ENCODE measurements around the gene CFAP43. TPM values are rescaled to one million over a fixed set of nuclear protein-coding genes. Genes with fewer than 3 reads are reported as not detected.

CFAP43 gene
- total and polyA plus RNA-seq, 2 experiments from 2014 or later: 0.24 to 0.44 TPM

DNA sequence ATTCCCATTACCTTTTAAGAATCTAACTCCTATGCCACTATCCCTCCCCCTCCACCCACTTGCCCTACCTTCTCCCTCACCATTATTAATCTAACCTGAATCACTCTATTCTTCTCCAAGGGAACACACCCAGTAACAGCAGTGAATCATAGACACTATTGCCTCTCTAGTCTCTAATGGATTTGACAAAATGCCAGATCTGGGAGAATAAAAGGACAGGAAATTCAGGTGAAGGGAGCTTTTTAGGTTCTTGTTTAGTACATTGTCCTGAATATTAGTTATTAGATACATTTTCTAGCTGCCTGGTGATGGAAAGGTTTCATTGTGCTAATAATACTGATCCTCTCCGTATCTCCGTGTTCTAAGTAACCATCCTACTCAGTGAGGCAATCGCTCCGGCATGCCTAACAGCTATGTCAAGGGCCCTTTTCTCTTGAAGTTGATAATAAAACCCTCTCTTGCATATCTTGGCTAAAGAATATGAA, 114.3 kb downstream of the CFAP43 start:
- no peak for ATAC-seq
- no peak overlapping the region for H3K4me2 ChIP-seq
- TF ChIP-seq CREB1 (CRISPR knock-in tag; IDR thresholded peaks at IDR 0.05; ENCODE audit: low read depth): no peak
- no peak for TF ChIP-seq EZH2phosphoT487 (IDR thresholded peaks at IDR 0.05; ENCODE audit: unreplicated experiment)
- TF ChIP-seq, protein P1, sequence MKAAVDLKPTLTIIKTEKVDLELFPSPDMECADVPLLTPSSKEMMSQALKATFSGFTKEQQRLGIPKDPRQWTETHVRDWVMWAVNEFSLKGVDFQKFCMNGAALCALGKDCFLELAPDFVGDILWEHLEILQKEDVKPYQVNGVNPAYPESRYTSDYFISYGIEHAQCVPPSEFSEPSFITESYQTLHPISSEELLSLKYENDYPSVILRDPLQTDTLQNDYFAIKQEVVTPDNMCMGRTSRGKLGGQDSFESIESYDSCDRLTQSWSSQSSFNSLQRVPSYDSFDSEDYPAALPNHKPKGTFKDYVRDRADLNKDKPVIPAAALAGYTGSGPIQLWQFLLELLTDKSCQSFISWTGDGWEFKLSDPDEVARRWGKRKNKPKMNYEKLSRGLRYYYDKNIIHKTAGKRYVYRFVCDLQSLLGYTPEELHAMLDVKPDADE (IDR thresholded peaks at IDR 0.05): no peak
- no peak for TF ChIP-seq NANOG (IDR thresholded peaks at IDR 0.05; ENCODE audit: borderline replicate concordance)
- TF ChIP-seq EZH2 (IDR thresholded peaks at IDR 0.05; ENCODE audit: low read depth, unreplicated experiment): no peak
- TF ChIP-seq, protein P2, sequence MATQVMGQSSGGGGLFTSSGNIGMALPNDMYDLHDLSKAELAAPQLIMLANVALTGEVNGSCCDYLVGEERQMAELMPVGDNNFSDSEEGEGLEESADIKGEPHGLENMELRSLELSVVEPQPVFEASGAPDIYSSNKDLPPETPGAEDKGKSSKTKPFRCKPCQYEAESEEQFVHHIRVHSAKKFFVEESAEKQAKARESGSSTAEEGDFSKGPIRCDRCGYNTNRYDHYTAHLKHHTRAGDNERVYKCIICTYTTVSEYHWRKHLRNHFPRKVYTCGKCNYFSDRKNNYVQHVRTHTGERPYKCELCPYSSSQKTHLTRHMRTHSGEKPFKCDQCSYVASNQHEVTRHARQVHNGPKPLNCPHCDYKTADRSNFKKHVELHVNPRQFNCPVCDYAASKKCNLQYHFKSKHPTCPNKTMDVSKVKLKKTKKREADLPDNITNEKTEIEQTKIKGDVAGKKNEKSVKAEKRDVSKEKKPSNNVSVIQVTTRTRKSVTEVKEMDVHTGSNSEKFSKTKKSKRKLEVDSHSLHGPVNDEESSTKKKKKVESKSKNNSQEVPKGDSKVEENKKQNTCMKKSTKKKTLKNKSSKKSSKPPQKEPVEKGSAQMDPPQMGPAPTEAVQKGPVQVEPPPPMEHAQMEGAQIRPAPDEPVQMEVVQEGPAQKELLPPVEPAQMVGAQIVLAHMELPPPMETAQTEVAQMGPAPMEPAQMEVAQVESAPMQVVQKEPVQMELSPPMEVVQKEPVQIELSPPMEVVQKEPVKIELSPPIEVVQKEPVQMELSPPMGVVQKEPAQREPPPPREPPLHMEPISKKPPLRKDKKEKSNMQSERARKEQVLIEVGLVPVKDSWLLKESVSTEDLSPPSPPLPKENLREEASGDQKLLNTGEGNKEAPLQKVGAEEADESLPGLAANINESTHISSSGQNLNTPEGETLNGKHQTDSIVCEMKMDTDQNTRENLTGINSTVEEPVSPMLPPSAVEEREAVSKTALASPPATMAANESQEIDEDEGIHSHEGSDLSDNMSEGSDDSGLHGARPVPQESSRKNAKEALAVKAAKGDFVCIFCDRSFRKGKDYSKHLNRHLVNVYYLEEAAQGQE (IDR thresholded peaks at IDR 0.05; ENCODE audit: unreplicated experiment): no peak

DNA sequence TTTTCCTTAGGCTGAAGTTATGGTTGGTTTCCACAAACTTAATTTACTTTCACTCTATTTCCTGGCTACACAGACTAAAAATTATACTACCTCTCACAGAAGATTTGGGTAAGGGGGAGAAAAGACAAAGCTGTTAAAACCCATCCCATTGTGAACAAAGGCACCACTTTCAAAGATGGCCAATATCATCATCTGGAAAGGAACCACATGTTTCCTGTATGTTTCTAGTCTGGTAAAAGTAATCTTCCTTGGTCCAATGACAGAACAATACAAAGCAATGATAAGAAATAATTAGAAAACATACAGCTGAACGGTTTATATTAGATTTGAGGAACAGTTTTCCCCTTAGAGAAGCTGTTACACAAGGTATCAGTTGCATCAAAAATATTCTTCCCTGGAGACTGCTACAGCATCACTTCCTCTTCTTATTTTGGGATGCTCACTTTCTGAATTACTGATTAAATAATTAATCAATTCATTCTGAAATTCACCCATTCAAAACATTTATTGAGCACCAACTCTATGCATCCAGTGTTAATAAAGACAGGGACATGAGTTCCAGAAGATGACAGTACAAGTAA, 118.7 kb downstream of the CFAP43 start:
- Histone ChIP-seq H3K27me3 (ENCODE audit: insufficient read depth) (no peaks in the 10 kb centered on the region), H2AFZ (0 out of 2 replicates have a peak overlapping the region, but pooled peaks have one; percentile 41), H3K4me2 (no peak overlapping the region), H4K20me1 (replicated peaks; ENCODE audit: insufficient read depth) (no peaks in the 10 kb centered on the region), H3F3A (replicated peaks; ENCODE audit: low read depth) (no peaks in the 10 kb centered on the region), H3K4me3 (no peak overlapping the region), H3K9me2 (ENCODE audit: insufficient read depth) (no peaks in the 10 kb centered on the region), H3K36me3 (ENCODE audit: insufficient read depth) (no peaks in the 10 kb centered on the region), H3K27ac (ENCODE audit: low read depth) (no peak overlapping the region), H3K79me2 (replicated peaks; ENCODE audit: insufficient read depth) (no peaks in the 10 kb centered on the region), H3K4me1 (ENCODE audit: insufficient read depth) (no peaks in the 10 kb centered on the region)
- H3K9me3 Mint-ChIP-seq: no peaks in the 10 kb centered on the region
- DNase-seq (ENCODE audit: low spot score) (no peak), ATAC-seq (no peak)
- H3K4me3 Mint-ChIP-seq: no peak overlapping the region
- H3K27me3 Mint-ChIP-seq (ENCODE audit: insufficient read depth, low read depth, poor library complexity): no peaks in the 10 kb centered on the region
- no peak overlapping the region for H3K27ac Mint-ChIP-seq
- no peaks in the 10 kb centered on the region for H3K4me1 Mint-ChIP-seq
- no peaks in the 10 kb centered on the region for H3K36me3 Mint-ChIP-seq (ENCODE audit: low read depth)
- TF ChIP-seq NANOG (IDR thresholded peaks at IDR 0.05; ENCODE audit: borderline replicate concordance) (no peak), EZH2 (IDR thresholded peaks at IDR 0.05; ENCODE audit: low read depth, unreplicated experiment) (no peak)
- TF ChIP-seq, protein P3, sequence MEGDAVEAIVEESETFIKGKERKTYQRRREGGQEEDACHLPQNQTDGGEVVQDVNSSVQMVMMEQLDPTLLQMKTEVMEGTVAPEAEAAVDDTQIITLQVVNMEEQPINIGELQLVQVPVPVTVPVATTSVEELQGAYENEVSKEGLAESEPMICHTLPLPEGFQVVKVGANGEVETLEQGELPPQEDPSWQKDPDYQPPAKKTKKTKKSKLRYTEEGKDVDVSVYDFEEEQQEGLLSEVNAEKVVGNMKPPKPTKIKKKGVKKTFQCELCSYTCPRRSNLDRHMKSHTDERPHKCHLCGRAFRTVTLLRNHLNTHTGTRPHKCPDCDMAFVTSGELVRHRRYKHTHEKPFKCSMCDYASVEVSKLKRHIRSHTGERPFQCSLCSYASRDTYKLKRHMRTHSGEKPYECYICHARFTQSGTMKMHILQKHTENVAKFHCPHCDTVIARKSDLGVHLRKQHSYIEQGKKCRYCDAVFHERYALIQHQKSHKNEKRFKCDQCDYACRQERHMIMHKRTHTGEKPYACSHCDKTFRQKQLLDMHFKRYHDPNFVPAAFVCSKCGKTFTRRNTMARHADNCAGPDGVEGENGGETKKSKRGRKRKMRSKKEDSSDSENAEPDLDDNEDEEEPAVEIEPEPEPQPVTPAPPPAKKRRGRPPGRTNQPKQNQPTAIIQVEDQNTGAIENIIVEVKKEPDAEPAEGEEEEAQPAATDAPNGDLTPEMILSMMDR (conservative IDR thresholded peaks at IDR 0.05; ENCODE audit: low read depth in 2 of 2): no peak

More for the DNA sequence above, 114.3 kb downstream of the CFAP43 start:
- no peak overlapping the region for H3K27ac Mint-ChIP-seq
- no peaks in the 10 kb centered on the region for H3K9me3 Mint-ChIP-seq
- no peak overlapping the region for H3K4me3 Mint-ChIP-seq
- DNase-seq (ENCODE audit: low spot score): no peak
- Histone ChIP-seq H3K9me2 (ENCODE audit: insufficient read depth) (no peaks in the 10 kb centered on the region), H3K36me3 (ENCODE audit: insufficient read depth) (no peaks in the 10 kb centered on the region), H3K4me3 (no peak overlapping the region), H3K79me2 (replicated peaks; ENCODE audit: insufficient read depth) (no peaks in the 10 kb centered on the region), H3K4me1 (ENCODE audit: insufficient read depth) (peaks cover 13% of the 10 kb centered on the region; the same call in 1 of the 2 replicates), H4K20me1 (replicated peaks; ENCODE audit: insufficient read depth) (no peaks in the 10 kb centered on the region), H3K27me3 (ENCODE audit: insufficient read depth) (no peaks in the 10 kb centered on the region), H3K27ac (ENCODE audit: low read depth) (no peak overlapping the region), H3F3A (replicated peaks; ENCODE audit: low read depth) (peaks cover 4% of the 10 kb centered on the region; the same call in 1 of the 2 replicates), H2AFZ (no peak overlapping the region)
- H3K36me3 Mint-ChIP-seq (ENCODE audit: low read depth): no peaks in the 10 kb centered on the region; the same call in 2 of the 3 replicates
- H3K4me1 Mint-ChIP-seq: peaks cover 18% of the 10 kb centered on the region
- H3K27me3 Mint-ChIP-seq (ENCODE audit: insufficient read depth, low read depth, poor library complexity): peaks cover 8% of the 10 kb centered on the region

All from GM23338 (cell line).